Medulla oblongata (tissue), 1 donor: ENCODE measurements around the gene OCA2.
A peak's percentile ranks its signal among the peaks of the same experiment; 100 is the strongest.
"Not testable (repeated sequence)": the region's sequence is repeated elsewhere in the genome, so short reads cannot be mapped to it uniquely, and the experiment has no call there.

Source experiments
- DNase-seq: peaks from one replicate; pipeline ENCODE4 v3.0.0-alpha.2; 2015; ENCODE audit errors: extremely low spot score

OCA2 gene

GRCh38 chr15:28098766-28099554 lies at the start of gene OCA2:
TSS of gene OCA2 (minus strand) at chr15:28099315. CDS start at chr15:28081874, 17,441 bp downstream.
- DNase-seq, result no peak

- DNase-seq, result no peak
Measured at GRCh38 chr15:28147801-28148200, 48.7 kb upstream of the OCA2 start.

GRCh38 chr15:28145419-28145818 lies 46.3 kb upstream of the OCA2 start:
- not testable (repeated sequence) for DNase-seq

GRCh38 chr15:28140062-28140461 lies 40.9 kb upstream of the OCA2 start:
- no peak for DNase-seq

GRCh38 chr15:28137408-28138039 lies 38.4 kb upstream of the OCA2 start:
- not testable (repeated sequence) for DNase-seq

GRCh38 chr15:28136236-28136904 lies 37.3 kb upstream of the OCA2 start:
- DNase-seq, result not testable (repeated sequence)

GRCh38 chr15:28133281-28133680 lies 34.2 kb upstream of the OCA2 start:
- no peak for DNase-seq

GRCh38 chr15:28132524-28133275 lies 33.6 kb upstream of the OCA2 start:
- DNase-seq, result no peak

- DNase-seq, result no peak
Measured at GRCh38 chr15:28131946-28132345, 32.8 kb upstream of the OCA2 start.

GRCh38 chr15:28131400-28131799 lies 32.3 kb upstream of the OCA2 start:
- DNase-seq, result no peak

GRCh38 chr15:28130651-28131050 lies 31.5 kb upstream of the OCA2 start:
- DNase-seq, result no peak

GRCh38 chr15:28129231-28129848 lies 30.2 kb upstream of the OCA2 start:
- DNase-seq, result no peak

- DNase-seq, result peak; percentile 95
Measured at GRCh38 chr15:28128031-28128430, 28.9 kb upstream of the OCA2 start.

GRCh38 chr15:28127036-28127435 lies 27.9 kb upstream of the OCA2 start:
- DNase-seq, result peak; percentile 3

GRCh38 chr15:28125673-28126651 lies 26.8 kb upstream of the OCA2 start:
- peak; percentile 88 for DNase-seq

GRCh38 chr15:28124841-28125240 lies 25.7 kb upstream of the OCA2 start:
- DNase-seq, result no peak

- peak; percentile 81 for DNase-seq
Measured at GRCh38 chr15:28123408-28124023, 24.4 kb upstream of the OCA2 start.

- DNase-seq, result no peak
Measured at GRCh38 chr15:28122038-28122949, 23.2 kb upstream of the OCA2 start.

- not testable (repeated sequence) for DNase-seq
Measured at GRCh38 chr15:28121577-28121976, 22.5 kb upstream of the OCA2 start.
